PC-9 (cell line): ENCODE measurements around the gene STYXL1. TPM values are rescaled to one million over a fixed set of nuclear protein-coding genes. Genes with fewer than 3 reads are reported as not detected.

Experiments used
- BruUV-seq: library from RNA; stranded (reverse); fragments of 400-500 nt; replicated peaks from 2 replicates; lab custom pipeline; 2021; lab: Mats Ljungman, UMichigan
- CTCF ChIA-PET: fragments of 300-600 bp; sonication (Branson Sonifier 250); formaldehyde crosslinking; loops from one replicate; lab custom pipeline; 2022; ENCODE audit warnings: antibody characterized with exemption; lab: Charles Lee
- POLR2A ChIA-PET: fragments of 300-600 bp; sonication (Branson Sonifier 250); formaldehyde crosslinking; loops from one replicate; lab custom pipeline; 2022; ENCODE audit warnings: antibody characterized with exemption; ENCODE audit not compliant: unreplicated experiment; lab: Charles Lee
- DNase-seq, 2 experiments: peaks; one replicate each; pipeline versions ENCODE4 v3.0.0 to v3.0.0-alpha.2; 2015 to 2022; ENCODE audit warnings: mixed read lengths in 1 of 2
- H2AFZ ChIP-seq: fragments of 200-600 bp; sonication (generic); 2 replicates; pipeline ENCODE4 v1.8.1; 2017; ENCODE audit warnings: antibody characterized with exemption
- H3F3A ChIP-seq: fragments of 200-600 bp; sonication (generic); 2 replicates; pipeline ENCODE4 v1.8.1; 2017; ENCODE audit warnings: antibody characterized with exemption, mild to moderate bottlenecking, low read depth; ENCODE audit not compliant: insufficient read depth
- H3K27ac ChIP-seq: fragments of 200-600 bp; sonication (generic); 2 replicates; pipeline ENCODE4 v1.6.1; 2016; ENCODE audit warnings: mixed run types
- H3K27me3 ChIP-seq: fragments of 200-600 bp; sonication (generic); 2 replicates; pipeline ENCODE4 v1.6.1; 2016; ENCODE audit warnings: low read depth, mixed run types; ENCODE audit not compliant: insufficient read depth
- H3K36me3 ChIP-seq: fragments of 200-600 bp; sonication (generic); 2 replicates; pipeline ENCODE4 v1.6.1; 2016; ENCODE audit warnings: low read depth, mixed run types
- H3K4me1 ChIP-seq: fragments of 200-600 bp; sonication (generic); replicated peaks from 2 replicates; pipeline ENCODE4 v1.6.1; 2016; ENCODE audit warnings: mixed run types; ENCODE audit not compliant: insufficient read depth
- H3K4me2 ChIP-seq: fragments of 200-600 bp; sonication (generic); 2 replicates; pipeline ENCODE4 v1.6.1; 2017; ENCODE audit warnings: mixed run types
- H3K4me3 ChIP-seq: fragments of 200-600 bp; sonication (generic); 2 replicates; pipeline ENCODE4 v1.6.1; 2016; ENCODE audit warnings: mixed run types
- H3K79me2 ChIP-seq: fragments of 200-600 bp; sonication (generic); 2 replicates; pipeline ENCODE4 v1.6.1; 2017; ENCODE audit warnings: low read depth, mixed run types
- H3K9me2 ChIP-seq: fragments of 200-600 bp; sonication (generic); 2 replicates; pipeline ENCODE4 v1.8.1; 2017; ENCODE audit warnings: mild to moderate bottlenecking; ENCODE audit not compliant: insufficient read depth
- H3K9me3 ChIP-seq: fragments of 200-600 bp; sonication (generic); 2 replicates; pipeline ENCODE4 v1.8.1; 2016; ENCODE audit warnings: low read depth; ENCODE audit not compliant: insufficient read depth
- H4K20me1 ChIP-seq: fragments of 200-600 bp; sonication (generic); 2 replicates; pipeline ENCODE4 v1.8.1; 2017; ENCODE audit not compliant: insufficient read depth
- CTCF ChIP-seq: fragments of 200-600 bp; sonication (generic); conservative IDR thresholded peaks from 2 replicates; pipeline ENCODE4 v1.6.1; 2017; ENCODE audit warnings: mixed run types, antibody characterized with exemption, mild to moderate bottlenecking, moderate library complexity
- EZH2 ChIP-seq: fragments of 200-600 bp; sonication (generic); IDR thresholded peaks from 2 replicates; pipeline ENCODE4 v1.8.0; 2017; ENCODE audit warnings: antibody characterized with exemption, low read depth
- intact Hi-C: fragments of 100-400 bp; cut with micrococcal nuclease; formaldehyde crosslinking; loops from one replicate; pipeline ENCODE4 v1.10.0; 2022; ENCODE audit not compliant: unreplicated experiment
- total RNA-seq: library from RNA; stranded (reverse); gene quantifications from 2 replicates; pipeline ENCODE4 v1.2.3, GENCODE V29; 2021

STYXL1 gene
- total RNA-seq, 1 experiment from 2014 or later, result 77.7 TPM

DNA sequence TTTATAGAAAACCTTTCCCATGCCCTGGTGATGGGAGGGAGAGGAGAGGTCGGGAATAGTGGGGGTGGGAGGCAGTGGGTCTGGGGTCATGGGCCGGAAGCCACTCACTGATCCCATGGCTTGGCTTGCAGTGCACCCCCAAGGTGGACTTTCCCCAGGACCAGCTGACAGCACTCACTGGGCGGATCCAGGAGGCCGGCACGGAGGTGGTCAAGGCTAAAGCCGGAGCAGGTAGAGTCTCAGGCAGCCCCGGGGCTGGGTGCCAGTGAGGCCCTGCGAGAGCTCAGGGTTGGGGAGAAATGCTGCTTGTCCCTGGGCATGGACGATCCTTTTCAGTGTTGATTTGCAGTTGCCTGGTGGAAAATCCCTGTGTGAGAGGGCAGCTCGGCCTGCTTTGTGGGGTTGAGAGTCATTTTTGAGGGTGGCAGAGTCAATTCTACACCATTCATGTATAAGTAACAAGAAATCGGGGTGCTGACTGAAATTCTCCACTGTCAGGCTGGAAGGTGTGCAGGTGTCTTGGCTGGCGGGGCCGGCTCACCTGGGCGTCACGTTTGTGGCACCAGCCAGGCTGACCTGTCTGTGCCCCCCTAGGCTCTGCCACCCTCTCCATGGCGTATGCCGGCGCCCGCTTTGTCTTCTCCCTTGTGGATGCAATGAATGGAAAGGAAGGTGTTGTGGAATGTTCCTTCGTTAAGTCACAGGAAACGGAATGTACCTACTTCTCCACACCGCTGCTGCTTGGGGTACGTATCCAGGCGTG lies 16.6 kb upstream of the STYXL1 start:
- 0 out of 2 replicates have a peak, but pooled peaks cover 5% of the 10 kb centered on the region for H3K36me3 ChIP-seq
- no peaks in the 10 kb centered on the region for H3K79me2 ChIP-seq
- H3K27me3 ChIP-seq, result no peaks in the 10 kb centered on the region
- ChIA-PET POLR2A (no interaction called here), CTCF (no interaction called here)
- TF ChIP-seq EZH2 (no peak), CTCF (no peak)
- no TSS peak for BruUV-seq
- H2AFZ ChIP-seq, result no peak overlapping the region
- H3K9me3 ChIP-seq, result no peaks in the 10 kb centered on the region
- H3K4me3 ChIP-seq, result no peak overlapping the region
- H3K4me2 ChIP-seq, result no peak overlapping the region
- H4K20me1 ChIP-seq, result no peaks in the 10 kb centered on the region
- peaks cover 24% of the 10 kb centered on the region for H3F3A ChIP-seq
- no peaks in the 10 kb centered on the region for H3K9me2 ChIP-seq
- DNase-seq, result no peak
- H3K27ac ChIP-seq, result no peak overlapping the region
- peaks cover 6% of the 10 kb centered on the region for H3K4me1 ChIP-seq
- intact Hi-C loops, result no loop called here

- Histone ChIP-seq H4K20me1 (no peaks in the 10 kb centered on the region), H3F3A (peaks cover 17% of the 10 kb centered on the region), H3K4me3 (no peak overlapping the region), H3K79me2 (no peaks in the 10 kb centered on the region), H3K4me2 (no peak overlapping the region), H3K9me2 (no peaks in the 10 kb centered on the region), H3K36me3 (0 out of 2 replicates have a peak, but pooled peaks cover 9% of the 10 kb centered on the region), H3K9me3 (no peaks in the 10 kb centered on the region), H3K27me3 (no peaks in the 10 kb centered on the region), H2AFZ (no peak overlapping the region), H3K4me1 (no peaks in the 10 kb centered on the region), H3K27ac (no peak overlapping the region)
- intact Hi-C loops, result no loop called here
- peak in 1 of 2 experiments; percentile 40 for DNase-seq
- no TSS peak for BruUV-seq
- ChIA-PET POLR2A (no interaction called here), CTCF (no interaction called here)
- no peak for TF ChIP-seq EZH2
- no peak for TF ChIP-seq CTCF
These were observed 15.7 kb upstream of the STYXL1 start for GRCh38 chr7:76063525-76063924.

GRCh38 chr7:76063114-76063513 lies 15.3 kb upstream of the STYXL1 start:
- H2AFZ ChIP-seq, result no peak overlapping the region
- H3K27me3 ChIP-seq, result no peaks in the 10 kb centered on the region
- intact Hi-C loops, result no loop called here
- H3K27ac ChIP-seq, result no peak overlapping the region
- no peaks in the 10 kb centered on the region for H3K4me1 ChIP-seq
- CTCF ChIA-PET, result no interaction called here
- BruUV-seq, result no TSS peak
- no peaks in the 10 kb centered on the region for H3K9me2 ChIP-seq
- no peaks in the 10 kb centered on the region for H4K20me1 ChIP-seq
- no peak overlapping the region for H3K4me3 ChIP-seq
- no peaks in the 10 kb centered on the region for H3K9me3 ChIP-seq
- H3F3A ChIP-seq, result peaks cover 14% of the 10 kb centered on the region; the same call in 1 of the 2 replicates
- H3K4me2 ChIP-seq, result no peak overlapping the region
- no peaks in the 10 kb centered on the region for H3K79me2 ChIP-seq
- TF ChIP-seq CTCF, result no peak
- TF ChIP-seq EZH2, result no peak
- no peak for DNase-seq
- POLR2A ChIA-PET, result no interaction called here
- peaks cover 12% of the 10 kb centered on the region; the same call in 1 of the 2 replicates for H3K36me3 ChIP-seq
